ENCODE measurements around the gene IL4I1. TPM values are rescaled to one million over a fixed set of nuclear protein-coding genes. Genes with fewer than 3 reads are reported as not detected.

IL4I1 gene
- total and polyA plus RNA-seq, 12 donors: 0.18 to 3.2 (median 1.2) TPM

DNA sequence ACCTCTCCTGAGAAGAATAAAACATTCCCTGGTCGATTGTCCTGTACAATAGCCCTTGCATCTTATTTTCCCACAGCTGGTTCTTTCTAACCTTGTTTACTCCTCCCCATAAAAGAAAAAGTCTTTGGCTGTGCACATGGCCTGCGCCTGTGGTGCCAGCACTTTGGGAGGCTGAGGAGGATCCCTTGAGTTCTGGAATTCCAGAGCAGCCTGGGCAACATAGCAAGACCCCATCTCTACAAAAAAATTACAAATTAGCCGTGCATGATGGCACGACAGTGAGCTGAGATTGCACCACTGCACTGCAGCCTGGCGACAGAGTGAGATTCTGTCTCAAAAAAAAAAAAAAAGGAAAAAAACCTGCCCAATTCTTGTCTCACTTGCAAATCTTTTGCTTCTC lies 39.9 kb upstream of the IL4I1 start:
- no peaks in the 10 kb centered on the region for H3K27me3 ChIP-seq
- no peak overlapping the region for H3K27ac ChIP-seq
- intact Hi-C loops (cut with DNase I): loop anchor here (2.0 kb wide), 2 partner anchors 42 to 48 kb away; no protein-coding TSS in a partner anchor
- DNase-seq: peak in 1 of 7 donors; percentile 15
- 68 to 75% (median 70%) methylated on average over 5 of the region's 5 CpGs for WGBS, 4 donors
- no peaks in the 10 kb centered on the region for H3K9me3 ChIP-seq (replicated peaks in 1 of 3)
- TF ChIP-seq, protein P1, sequence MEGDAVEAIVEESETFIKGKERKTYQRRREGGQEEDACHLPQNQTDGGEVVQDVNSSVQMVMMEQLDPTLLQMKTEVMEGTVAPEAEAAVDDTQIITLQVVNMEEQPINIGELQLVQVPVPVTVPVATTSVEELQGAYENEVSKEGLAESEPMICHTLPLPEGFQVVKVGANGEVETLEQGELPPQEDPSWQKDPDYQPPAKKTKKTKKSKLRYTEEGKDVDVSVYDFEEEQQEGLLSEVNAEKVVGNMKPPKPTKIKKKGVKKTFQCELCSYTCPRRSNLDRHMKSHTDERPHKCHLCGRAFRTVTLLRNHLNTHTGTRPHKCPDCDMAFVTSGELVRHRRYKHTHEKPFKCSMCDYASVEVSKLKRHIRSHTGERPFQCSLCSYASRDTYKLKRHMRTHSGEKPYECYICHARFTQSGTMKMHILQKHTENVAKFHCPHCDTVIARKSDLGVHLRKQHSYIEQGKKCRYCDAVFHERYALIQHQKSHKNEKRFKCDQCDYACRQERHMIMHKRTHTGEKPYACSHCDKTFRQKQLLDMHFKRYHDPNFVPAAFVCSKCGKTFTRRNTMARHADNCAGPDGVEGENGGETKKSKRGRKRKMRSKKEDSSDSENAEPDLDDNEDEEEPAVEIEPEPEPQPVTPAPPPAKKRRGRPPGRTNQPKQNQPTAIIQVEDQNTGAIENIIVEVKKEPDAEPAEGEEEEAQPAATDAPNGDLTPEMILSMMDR (IDR thresholded peaks at IDR 0.05): no peak
- no peak for TF ChIP-seq POLR2A (IDR thresholded peaks at IDR 0.05)
- H3K4me1 ChIP-seq (replicated peaks in 1 of 2): peaks cover 16 to 32% of the 10 kb centered on the region in 2 donors
- no peak overlapping the region for H3K4me3 ChIP-seq
- H3K36me3 ChIP-seq (replicated peaks in 1 of 2): no peaks in the 10 kb centered on the region

DNA sequence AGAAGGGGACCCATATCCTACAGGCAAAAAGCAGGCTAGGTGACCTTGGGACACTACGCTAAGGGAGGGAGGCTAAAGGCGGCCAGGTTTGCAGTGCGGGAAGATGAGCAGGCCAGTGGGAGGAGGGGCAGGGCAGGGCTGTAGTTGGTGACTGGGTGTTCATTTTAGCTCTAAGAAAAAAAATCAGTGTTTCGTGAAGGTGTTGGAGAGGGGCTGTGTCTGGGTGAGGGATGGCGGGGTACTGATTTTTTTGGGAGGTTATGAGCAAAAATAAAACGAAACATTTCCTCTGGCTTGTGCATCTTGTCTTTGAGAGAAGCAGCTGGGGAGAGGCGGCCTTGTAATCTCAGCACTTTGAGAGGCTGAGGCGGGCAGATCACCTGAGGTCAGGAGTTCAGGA lies 37.0 kb upstream of the IL4I1 start:
- 51 to 71% (median 59%) methylated on average over 8 of the region's 8 CpGs for WGBS, 4 donors

DNA sequence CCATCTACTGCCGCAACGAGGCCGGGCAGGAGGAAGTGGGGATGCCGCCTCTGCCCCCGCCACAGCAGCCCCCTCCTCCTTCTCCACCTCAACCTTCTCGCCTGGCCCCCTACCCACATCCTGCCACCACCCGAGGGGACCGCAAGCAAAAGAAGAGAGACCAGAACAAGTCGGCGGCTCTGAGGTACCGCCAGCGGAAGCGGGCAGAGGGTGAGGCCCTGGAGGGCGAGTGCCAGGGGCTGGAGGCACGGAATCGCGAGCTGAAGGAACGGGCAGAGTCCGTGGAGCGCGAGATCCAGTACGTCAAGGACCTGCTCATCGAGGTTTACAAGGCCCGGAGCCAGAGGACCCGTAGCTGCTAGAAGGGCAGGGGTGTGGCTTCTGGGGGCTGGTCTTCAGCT lies 36.0 kb upstream of the IL4I1 start:
- TF ChIP-seq, protein P1 (IDR thresholded peaks at IDR 0.05): no peak
- no peak for TF ChIP-seq POLR2A (IDR thresholded peaks at IDR 0.05)
- no peaks in the 10 kb centered on the region for H3K9me3 ChIP-seq (replicated peaks in 1 of 3)
- H3K36me3 ChIP-seq (replicated peaks in 1 of 2): no peaks in the 10 kb centered on the region
- 87 to 100% (median 92%) methylated on average over 1 to 25 of the region's 25 CpGs for WGBS, 4 donors
- peaks cover 10 to 20% of the 10 kb centered on the region in 2 donors for H3K4me1 ChIP-seq (replicated peaks in 1 of 2)
- peak in 1 of 7 donors; percentile 32 for DNase-seq
- intact Hi-C loops (cut with DNase I): no loop called here
- H3K27me3 ChIP-seq: no peaks in the 10 kb centered on the region
- peak overlapping the region in 1 of 5 donors; percentile 47 for H3K27ac ChIP-seq
- no peak overlapping the region for H3K4me3 ChIP-seq

More for the DNA sequence above, 37.0 kb upstream of the IL4I1 start:
- TF ChIP-seq, protein P1 (IDR thresholded peaks at IDR 0.05): no peak
- TF ChIP-seq POLR2A (IDR thresholded peaks at IDR 0.05): no peak
- Histone ChIP-seq H3K27me3 (no peaks in the 10 kb centered on the region), H3K9me3 (replicated peaks in 1 of 3) (no peaks in the 10 kb centered on the region), H3K27ac (peak overlapping the region in 2 of 5 donors; percentile 45 to 47), H3K4me1 (replicated peaks in 1 of 2) (peaks cover 11 to 20% of the 10 kb centered on the region in 2 donors), H3K36me3 (replicated peaks in 1 of 2) (no peaks in the 10 kb centered on the region), H3K4me3 (no peak overlapping the region)
- intact Hi-C loops (cut with DNase I): no loop called here
- DNase-seq: peak in 3 of 7 donors; percentile 55 to 62 (median 58)

DNA sequence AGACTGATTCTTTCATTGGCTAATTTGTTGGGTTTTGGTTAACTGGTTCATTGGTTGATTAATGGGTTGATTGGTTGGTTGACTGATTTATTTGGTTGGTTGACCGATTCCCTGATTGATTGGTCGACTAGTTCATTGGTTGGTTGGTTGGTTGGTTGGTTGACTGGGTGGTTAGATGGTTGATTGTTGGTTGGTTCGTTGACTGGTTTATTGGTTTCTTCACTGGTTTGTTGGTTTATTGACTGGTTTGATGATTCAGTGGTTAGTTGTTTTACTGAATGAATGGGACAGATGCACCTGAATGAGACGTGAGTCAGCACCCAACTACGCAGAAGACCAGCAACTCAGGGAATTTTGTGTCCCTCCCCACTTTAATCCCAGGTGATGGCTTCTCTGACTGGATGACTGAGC lies 35.4 kb upstream of the IL4I1 start:
- intact Hi-C loops (cut with DNase I): no loop called here
- Histone ChIP-seq H3K27ac (no peak overlapping the region), H3K27me3 (no peaks in the 10 kb centered on the region), H3K9me3 (replicated peaks in 1 of 3) (no peaks in the 10 kb centered on the region), H3K36me3 (replicated peaks in 1 of 2) (peaks cover 0 to 5% of the 10 kb centered on the region in 2 donors), H3K4me1 (replicated peaks in 1 of 2) (peaks cover 16 to 20% of the 10 kb centered on the region in 2 donors), H3K4me3 (no peak overlapping the region)
- 95 to 96% (median 96%) methylated on average over 5 of the region's 5 CpGs for WGBS, 4 donors
- TF ChIP-seq, protein P1 (IDR thresholded peaks at IDR 0.05): no peak
- TF ChIP-seq POLR2A (IDR thresholded peaks at IDR 0.05): no peak
- DNase-seq: no peak

All from adrenal gland (tissue), 12 donors.